ENCODE measurements around the gene AARS1.
"Not testable (repeated sequence)": the region's sequence is repeated elsewhere in the genome, so short reads cannot be mapped to it uniquely, and the experiment has no call there.

Gene AARS1

GRCh38 chr16:70224645-70225044, 64.7 kb downstream of the AARS1 start:
- not testable (repeated sequence) for DNase-seq (ENCODE audit: low read depth in 2 of 2)

- not testable (repeated sequence) for DNase-seq (ENCODE audit: low read depth in 2 of 2)
Measured at GRCh38 chr16:70223971-70224513, 65.3 kb downstream of the AARS1 start.

GRCh38 chr16:70223216-70223615, 66.1 kb downstream of the AARS1 start:
- DNase-seq (ENCODE audit: low read depth in 2 of 2) = not testable (repeated sequence)

GRCh38 chr16:70222574-70222973, 66.7 kb downstream of the AARS1 start:
- DNase-seq (ENCODE audit: low read depth in 2 of 2) = not testable (repeated sequence)

- DNase-seq (ENCODE audit: low read depth in 2 of 2) = not testable (repeated sequence)
Measured at GRCh38 chr16:70218586-70218985, 70.7 kb downstream of the AARS1 start.

GRCh38 chr16:70206382-70206781, 82.9 kb downstream of the AARS1 start:
- DNase-seq (ENCODE audit: low read depth in 2 of 2) = not testable (repeated sequence)

- DNase-seq (ENCODE audit: low read depth in 2 of 2) = not testable (repeated sequence)
Measured at GRCh38 chr16:70204668-70205405, 84.5 kb downstream of the AARS1 start.

DNA sequence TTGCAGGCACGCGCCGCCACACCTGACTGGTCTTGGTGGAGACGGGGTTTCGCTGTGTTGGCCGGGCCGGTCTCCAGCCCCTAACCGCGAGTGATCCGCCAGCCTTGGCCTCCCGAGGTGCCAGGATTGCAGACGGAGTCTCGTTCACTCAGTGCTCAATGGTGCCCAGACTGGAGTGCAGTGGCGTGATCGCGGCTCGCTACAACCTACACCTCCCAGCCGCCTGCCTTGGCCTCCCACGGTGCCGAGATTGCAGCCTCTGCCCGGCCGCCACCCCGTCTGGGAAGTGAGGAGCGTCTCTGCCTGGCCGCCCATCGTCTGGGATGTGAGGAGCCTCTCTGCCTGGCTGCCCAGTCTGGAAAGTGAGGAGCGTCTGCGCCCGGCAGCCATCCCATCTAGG, 85.3 kb downstream of the AARS1 start:
- not testable (repeated sequence) for DNase-seq (ENCODE audit: low read depth in 2 of 2)

DNA sequence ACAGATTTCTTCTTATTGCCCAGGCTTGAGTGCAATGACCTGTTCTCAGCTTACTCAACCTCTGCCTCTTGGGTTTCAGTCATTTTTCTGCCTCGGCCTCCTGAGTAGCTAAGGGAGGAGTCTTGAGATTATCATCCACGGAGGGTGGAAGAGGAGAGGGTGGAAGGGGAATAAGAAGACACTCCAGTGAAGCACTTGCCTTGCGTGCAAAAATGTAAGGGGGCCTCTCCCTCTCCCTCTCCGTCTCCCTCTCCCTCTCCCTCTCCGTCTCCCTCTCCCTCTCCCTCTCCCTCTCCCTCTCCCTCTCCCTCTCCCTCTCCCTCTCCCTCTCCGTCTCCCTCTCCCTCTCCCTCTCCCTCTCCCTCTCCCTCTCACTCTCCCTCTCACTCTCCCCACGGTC, 85.8 kb downstream of the AARS1 start:
- not testable (repeated sequence) for DNase-seq (ENCODE audit: low read depth in 2 of 2)
